Activated CD4-positive, alpha-beta T cell treated with anti-CD3 and anti-CD28 coated beads, Interleukin-2, amount 50 U/mL, for 16 hours (primary cell): ENCODE data around the gene WWP2.
"Not testable (repeated sequence)": the region's sequence is repeated elsewhere in the genome, so short reads cannot be mapped to it uniquely, and the experiment has no call there.

ENCODE experiments used
- DNase-seq: peaks from one replicate; pipeline ENCODE4 v3.0.0-alpha.2; 2020

The WWP2 gene

GRCh38 chr16:69952116-69952515, 190.0 kb downstream of the WWP2 start:
- DNase-seq = not testable (repeated sequence)

- DNase-seq = not testable (repeated sequence)
Observed at GRCh38 chr16:69952572-69953355, 190.6 kb downstream of the WWP2 start.

GRCh38 chr16:69954241-69954640, 192.1 kb downstream of the WWP2 start:
- not testable (repeated sequence) for DNase-seq

GRCh38 chr16:69963312-69963711, 201.2 kb downstream of the WWP2 start:
- DNase-seq = not testable (repeated sequence)

GRCh38 chr16:69964960-69965660, 203.0 kb downstream of the WWP2 start:
- DNase-seq = not testable (repeated sequence)

- not testable (repeated sequence) for DNase-seq
Observed at GRCh38 chr16:69965661-69966054, 203.5 kb downstream of the WWP2 start.

GRCh38 chr16:69967688-69968087, 205.6 kb downstream of the WWP2 start:
- not testable (repeated sequence) for DNase-seq

- DNase-seq = not testable (repeated sequence)
Observed at GRCh38 chr16:69968125-69968524, 206.0 kb downstream of the WWP2 start.

GRCh38 chr16:69969657-69970056, 207.5 kb downstream of the WWP2 start:
- DNase-seq = not testable (repeated sequence)

- not testable (repeated sequence) for DNase-seq
Observed at GRCh38 chr16:69972120-69972519, 210.0 kb downstream of the WWP2 start.

GRCh38 chr16:69972935-69973334, 210.8 kb downstream of the WWP2 start:
- not testable (repeated sequence) for DNase-seq

- DNase-seq = not testable (repeated sequence)
Observed at GRCh38 chr16:69985196-69985595, 223.1 kb downstream of the WWP2 start.
